UCSD-AML1 (cell line): Measurements from ENCODE around the gene CCDC183.
A peak's percentile ranks its signal among the peaks of the same experiment; 100 is the strongest.
"Not testable (repeated sequence)": the region's sequence is repeated elsewhere in the genome, so short reads cannot be mapped to it uniquely, and the experiment has no call there.

Experiments
- DNase-seq: peaks from one replicate; lab custom pipeline; 2025; ENCODE audit not compliant: unreplicated experiment; lab: John Stamatoyannopoulos, UW

Gene CCDC183

GRCh38 chr9:136760424-136760823 is 35.7 kb upstream of the CCDC183 start:
- DNase-seq = no peak

GRCh38 chr9:136760834-136761544 is 35.1 kb upstream of the CCDC183 start:
- DNase-seq = peak; percentile 68

GRCh38 chr9:136761545-136761981 is 34.6 kb upstream of the CCDC183 start:
- DNase-seq = no peak

DNA sequence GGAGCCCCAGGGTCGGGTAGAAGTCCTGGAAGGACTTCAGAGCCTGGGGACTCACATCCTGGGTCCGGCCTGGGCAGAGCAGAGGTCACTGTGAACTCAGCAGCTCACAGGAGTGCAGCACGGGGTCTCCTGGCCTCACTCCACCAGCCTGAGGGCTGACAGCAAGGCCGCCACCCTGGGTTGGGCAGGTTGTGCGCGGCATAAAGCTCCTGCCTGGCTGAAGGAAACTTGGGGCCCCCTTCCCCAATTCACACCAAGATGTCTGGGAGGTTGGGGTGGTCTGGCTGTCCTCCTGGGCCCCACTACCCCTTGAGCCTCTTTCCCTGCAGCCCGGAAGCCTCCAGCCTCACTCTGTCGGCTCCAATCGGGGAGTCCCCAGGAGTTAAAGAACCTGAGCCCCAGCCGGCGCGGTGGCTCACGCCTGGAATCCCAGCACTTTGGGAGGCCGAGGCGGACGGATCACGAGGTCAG is 33.9 kb upstream of the CCDC183 start:
- no peak for DNase-seq

GRCh38 chr9:136762915-136763648 is 33.1 kb upstream of the CCDC183 start:
- DNase-seq = no peak

DNA sequence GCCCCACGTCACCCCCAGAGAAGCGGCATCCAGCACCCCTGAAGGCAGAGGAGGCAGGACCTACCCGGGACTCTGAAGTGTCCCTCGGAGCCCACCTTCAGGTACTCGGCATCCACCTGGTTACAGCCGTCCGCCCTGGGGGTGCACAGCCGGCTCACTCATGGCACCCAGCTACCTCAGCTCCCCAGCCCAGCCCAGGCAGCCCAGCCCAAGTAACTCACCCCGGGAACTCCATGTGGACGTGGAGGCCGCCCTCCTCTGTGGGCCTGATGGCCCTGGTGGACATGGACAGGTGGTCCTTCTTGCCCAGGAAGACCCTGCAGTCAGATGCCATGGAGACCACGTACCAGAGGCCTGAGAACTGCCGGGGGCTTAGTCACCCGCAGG is 32.5 kb upstream of the CCDC183 start:
- DNase-seq = no peak

- no peak for DNase-seq
Measured at GRCh38 chr9:136764301-136764891, 31.7 kb upstream of the CCDC183 start, which contains the start of gene LCN15. LCN15 (minus strand) TSS chr9:136764518; CDS start chr9:136764488, 30 bp downstream.

GRCh38 chr9:136765041-136765440 is 31.1 kb upstream of the CCDC183 start:
- DNase-seq = no peak

GRCh38 chr9:136765745-136766409 is 30.3 kb upstream of the CCDC183 start:
- DNase-seq = not testable (repeated sequence)

GRCh38 chr9:136766410-136767120 is 29.6 kb upstream of the CCDC183 start:
- DNase-seq = peak; percentile 28

DNA sequence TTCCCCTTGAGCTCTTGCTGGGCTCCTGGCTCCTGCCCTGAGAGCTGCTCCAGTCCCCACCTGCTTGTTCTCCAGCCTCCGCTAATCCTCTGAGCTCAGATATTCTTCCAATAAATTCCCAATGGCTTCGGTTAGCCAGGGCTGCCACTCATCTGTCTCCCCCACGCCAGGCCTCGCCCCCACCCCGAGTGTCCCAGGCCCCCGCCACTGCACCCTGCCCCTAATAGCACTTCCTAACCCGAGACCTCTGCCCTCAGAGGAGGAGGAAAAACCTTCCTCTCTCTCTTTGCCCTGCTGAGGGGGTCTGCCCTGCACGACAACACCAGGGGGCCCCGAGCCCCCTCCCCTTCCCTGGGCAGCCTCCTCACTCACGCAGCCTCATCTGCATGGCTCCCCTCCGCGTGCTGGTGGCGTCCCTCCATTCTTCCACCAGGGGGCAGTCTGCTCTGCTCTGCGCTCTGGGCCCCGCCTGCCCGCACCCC is 26.4 kb upstream of the CCDC183 start:
- peak; percentile 42 for DNase-seq

DNA sequence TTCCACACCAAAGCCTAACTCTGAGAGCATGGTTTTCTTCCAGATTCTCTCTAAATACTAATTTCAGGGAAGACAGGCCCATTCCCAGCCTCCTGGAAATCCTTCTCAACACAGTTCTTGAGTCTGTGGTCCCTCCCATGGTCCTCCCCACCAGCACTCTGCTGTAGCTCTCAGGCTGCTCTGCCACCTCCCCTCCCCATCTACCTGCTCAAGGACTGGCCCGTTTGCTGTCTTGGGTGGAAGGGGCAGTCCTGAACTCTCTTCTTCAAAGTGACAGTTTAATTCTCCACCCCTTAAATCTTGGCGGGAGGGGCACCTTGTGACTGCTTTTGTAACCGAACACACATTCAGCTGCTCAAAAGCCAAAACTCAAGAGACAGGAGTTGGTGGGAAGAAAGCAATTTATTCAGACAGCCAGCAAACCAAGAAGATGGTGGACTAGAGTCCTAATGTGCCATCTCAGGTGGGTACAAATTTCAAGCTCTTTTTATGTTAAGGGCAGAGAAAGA is 24.2 kb upstream of the CCDC183 start:
- DNase-seq = no peak

DNA sequence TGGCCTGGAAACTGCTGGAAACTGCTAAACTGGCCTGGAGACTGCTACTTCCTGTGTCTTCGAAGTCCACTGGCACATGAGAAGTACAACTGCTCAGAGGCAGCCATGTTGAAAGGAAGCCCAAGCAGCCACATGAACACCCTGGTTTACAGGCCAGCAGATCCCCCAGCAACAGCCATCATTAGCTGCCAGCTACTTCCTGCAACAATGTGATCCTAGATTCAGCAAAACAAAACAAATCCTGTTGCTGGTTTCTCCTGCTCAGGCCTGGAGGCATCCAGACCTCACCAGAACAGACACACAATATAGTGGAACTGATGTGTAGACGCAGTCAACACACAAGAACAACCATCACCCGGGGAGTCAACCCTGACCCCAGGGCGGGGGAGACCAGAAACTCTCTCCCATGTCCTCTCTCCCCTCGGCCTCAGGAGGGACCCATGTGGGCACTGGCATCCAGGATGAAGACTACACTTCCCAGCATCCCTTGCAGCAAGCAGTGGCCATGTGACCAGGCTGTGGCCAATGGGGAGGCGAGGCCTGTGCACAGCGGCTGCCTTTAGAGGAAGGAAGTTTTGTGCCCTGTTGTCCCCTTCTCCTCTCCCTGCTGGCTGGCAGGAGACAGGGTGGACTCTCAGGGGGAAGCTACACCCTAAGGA is 22.6 kb upstream of the CCDC183 start:
- peak; percentile 77 for DNase-seq

DNA sequence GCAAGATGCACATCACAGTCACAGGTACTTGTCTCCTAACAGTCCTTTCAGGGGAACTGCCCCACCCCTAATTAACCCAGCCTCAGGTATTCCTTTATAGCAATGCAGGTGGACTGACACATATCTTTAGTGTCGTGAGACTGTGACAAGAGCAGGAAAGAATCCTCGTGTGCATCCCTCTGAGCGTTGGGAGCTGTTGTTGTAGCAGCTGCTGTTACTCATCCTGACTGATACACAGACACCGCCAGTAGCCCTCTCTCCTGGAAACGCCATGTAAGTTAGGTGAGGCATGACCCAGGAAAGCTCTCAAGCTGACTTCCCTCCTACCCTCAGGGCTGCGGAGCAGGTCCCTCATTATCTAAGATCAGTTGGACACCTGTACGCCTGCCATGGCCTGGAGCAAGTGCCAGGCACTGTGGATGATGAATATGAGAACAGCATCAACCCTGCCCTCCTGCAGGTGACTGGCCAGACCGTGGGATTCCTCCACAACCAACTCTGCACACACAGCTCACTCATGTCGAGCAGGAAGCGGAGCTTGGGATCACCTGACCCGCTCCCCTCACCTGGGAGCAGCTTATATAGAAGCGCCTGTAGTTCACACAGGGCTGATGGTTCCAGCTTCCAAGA is 21.6 kb upstream of the CCDC183 start:
- DNase-seq = no peak

- no peak for DNase-seq
Measured at GRCh38 chr9:136775191-136775590, 20.9 kb upstream of the CCDC183 start.

DNA sequence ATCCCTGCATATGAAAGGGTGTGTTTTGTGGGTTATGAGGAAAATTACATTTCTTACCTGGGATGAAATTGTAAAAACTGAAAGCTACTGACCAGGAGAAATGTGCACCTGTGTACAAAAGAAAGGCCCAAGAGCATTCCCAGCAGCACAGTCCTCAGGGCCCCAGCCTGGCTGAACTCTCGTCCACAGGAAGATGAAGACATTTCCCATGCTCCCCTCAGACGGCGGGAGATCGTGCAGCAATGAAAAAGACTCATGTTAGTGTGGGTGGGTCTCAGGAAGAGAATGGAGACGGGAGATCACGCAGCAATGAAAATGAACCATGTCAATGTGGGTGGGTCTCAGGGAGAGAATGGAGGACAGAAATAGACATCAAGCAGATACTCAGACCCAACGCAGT is 19.2 kb upstream of the CCDC183 start:
- no peak for DNase-seq

GRCh38 chr9:136777359-136777758 is 18.8 kb upstream of the CCDC183 start:
- no peak for DNase-seq

DNA sequence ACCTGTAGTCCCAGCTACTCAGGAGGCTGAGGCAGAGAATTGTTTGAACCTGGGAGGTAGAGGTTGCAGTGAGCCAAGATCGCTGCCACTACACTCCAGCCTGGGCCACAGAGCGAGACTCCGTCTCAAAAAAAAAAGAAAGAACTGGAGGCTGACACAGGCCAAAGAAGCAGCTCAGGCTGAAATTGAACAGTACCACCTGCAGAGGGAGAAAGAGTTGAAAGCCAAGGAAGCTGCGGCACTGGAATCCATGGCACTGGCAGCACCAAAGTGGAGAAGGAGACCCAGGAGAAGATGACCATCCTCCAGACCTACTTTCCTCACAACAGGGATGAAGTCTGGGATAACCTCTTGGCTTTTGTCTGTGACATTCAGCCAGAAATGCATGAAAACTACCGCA is 16.3 kb upstream of the CCDC183 start:
- no peak for DNase-seq

GRCh38 chr9:136782452-136782851 is 13.7 kb upstream of the CCDC183 start:
- DNase-seq = no peak
